ENCODE data around the gene PYY.
"Not testable (repeated sequence)": the region's sequence is repeated elsewhere in the genome, so short reads cannot be mapped to it uniquely, and the experiment has no call there.

Gene PYY

DNA sequence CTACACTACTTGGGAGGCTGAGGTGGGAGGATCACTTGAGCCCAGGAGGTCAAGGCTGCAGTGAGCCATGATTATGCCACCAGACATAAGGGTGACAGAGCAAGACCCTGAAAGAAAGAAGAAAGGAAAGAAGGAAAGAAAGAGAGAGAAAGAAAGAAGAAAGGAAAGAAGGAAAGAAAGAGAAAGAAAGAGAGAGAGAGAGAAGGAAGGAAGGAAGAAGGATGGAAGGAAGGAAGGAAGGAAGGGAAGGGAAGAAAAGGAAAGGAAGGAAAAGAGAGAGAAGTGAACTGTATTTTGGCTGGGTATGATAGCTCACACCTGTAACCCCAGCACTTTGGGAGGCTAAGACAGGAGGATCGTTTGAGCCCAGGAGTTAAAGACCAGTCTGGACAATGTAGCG is 24.3 kb upstream of the PYY start:
- DNase-seq: no peak

DNA sequence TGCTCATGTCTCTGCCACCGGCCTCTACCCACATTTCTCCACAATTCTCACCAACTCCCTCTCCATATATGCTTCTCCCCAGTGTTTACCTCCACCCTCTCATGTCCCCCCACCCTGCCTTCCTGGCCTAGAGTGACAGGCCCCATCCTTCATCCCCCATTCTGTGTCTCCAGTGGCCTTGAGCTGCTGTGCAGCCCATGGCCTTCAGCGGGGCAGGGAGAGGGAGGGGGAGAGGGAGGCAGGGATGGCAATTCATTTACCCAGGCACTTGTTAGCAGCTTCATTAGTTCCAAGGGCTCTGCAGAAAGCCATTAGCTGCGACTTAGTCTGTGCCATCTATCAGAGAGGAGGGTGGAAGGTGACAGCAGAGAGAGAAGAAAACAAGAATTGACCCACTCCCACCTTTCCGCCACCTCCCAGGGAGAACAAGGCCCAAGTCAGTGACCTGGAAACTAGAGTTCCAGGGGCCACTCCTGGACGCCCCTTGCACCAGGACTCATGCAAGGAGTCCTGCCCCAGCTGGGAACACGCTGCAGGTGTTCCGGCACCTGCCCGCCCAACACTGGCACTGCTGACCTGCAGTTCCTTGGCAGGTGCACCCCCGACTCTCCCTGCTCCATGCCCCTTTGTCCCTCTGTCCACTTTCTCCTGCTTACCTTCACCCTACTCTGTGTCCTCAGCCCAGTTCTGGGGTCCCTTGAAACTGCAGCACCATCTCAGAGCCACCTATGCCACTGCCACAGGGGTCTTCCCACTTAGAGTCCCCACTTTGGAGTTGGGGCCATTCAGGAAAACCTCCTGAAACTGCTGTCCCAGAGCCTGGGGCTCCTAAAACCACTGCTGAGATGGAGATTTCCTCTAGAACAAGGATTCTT is 23.5 kb upstream of the PYY start:
- DNase-seq: no peak

GRCh38 chr17:43975898-43976297 is 22.2 kb upstream of the PYY start:
- DNase-seq: no peak

GRCh38 chr17:43974382-43975266 is 20.9 kb upstream of the PYY start:
- DNase-seq: no peak

GRCh38 chr17:43972444-43973212 is 18.9 kb upstream of the PYY start:
- not testable (repeated sequence) for DNase-seq

- not testable (repeated sequence) for DNase-seq
These were observed 17.7 kb upstream of the PYY start for GRCh38 chr17:43971436-43971835.

GRCh38 chr17:43970366-43970765 is 16.6 kb upstream of the PYY start:
- DNase-seq: no peak

GRCh38 chr17:43967251-43967875 is 13.6 kb upstream of the PYY start:
- DNase-seq: no peak

DNA sequence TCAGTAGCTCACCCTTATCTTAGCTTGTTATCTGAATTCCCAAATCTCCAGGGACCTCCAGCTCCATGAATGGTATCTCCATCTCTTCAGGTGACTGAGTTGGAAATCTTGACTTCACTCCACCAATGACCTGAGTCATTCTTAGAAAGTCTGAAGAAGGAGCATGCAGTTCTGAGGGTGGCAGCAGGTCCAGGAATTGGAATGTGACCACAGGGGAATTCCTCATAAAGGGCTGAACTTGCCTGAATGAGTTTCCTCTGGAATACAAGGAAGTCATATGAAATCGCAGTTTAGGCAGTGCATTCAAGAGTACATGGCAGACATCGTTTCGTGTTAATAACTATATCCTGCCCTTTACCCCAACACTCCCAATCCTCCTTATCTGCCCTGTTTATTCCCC is 12.5 kb upstream of the PYY start:
- DNase-seq: no peak

GRCh38 chr17:43962479-43962878 is 8.7 kb upstream of the PYY start:
- no peak for DNase-seq

GRCh38 chr17:43961954-43962353 is 8.2 kb upstream of the PYY start:
- no peak for DNase-seq

GRCh38 chr17:43961292-43961691 is 7.6 kb upstream of the PYY start:
- not testable (repeated sequence) for DNase-seq

DNA sequence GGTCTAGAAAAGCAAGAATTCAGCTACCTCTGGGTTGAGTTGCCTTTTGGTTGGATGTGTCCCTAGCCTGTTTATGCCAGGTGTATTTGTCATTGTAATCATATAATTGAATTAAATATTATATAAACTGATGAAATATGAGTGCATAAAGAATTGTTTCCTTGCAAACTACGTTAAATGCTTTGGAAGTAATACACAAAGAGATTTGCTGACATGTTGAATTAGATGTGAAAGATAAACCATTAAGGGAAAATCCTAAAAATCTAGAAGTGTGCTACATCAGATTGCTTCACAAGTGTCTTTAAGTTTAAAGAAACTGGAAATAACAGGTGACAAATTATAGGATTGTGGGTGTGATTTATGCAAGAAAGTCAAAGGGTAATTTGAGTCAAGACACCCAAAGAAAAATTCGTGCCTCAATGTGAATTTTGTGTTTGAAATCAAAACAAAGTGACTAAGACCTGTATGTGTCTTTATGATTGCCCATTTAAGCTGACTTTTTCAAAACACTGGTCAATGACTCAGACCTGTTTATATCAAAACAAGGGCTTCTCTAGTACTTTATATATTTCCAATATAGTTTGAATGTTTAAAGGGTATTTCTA is 5.1 kb upstream of the PYY start:
- no peak for DNase-seq

DNA sequence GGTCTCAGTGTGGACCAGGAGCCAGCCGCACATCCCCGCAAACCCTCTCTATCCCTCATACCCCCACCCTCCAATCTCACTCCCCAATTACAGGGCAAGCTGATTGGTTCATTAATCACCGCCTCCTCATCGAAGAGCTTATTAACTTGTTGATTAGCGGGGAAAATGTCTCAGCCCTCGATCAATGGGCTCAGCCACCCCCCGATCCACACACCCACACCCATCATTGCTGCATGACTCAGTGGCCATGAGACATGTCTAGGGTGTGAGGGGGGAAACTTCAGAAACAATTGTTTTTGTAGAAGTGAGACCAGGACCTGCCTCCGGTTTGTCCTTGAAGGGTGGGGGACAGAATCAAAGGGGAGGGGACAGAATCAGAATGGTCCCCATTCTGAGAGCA is 2.5 kb upstream of the PYY start:
- no peak for DNase-seq

- no peak for DNase-seq
These were observed 745 bp downstream of the PYY start for GRCh38 chr17:43952724-43953666.

DNA sequence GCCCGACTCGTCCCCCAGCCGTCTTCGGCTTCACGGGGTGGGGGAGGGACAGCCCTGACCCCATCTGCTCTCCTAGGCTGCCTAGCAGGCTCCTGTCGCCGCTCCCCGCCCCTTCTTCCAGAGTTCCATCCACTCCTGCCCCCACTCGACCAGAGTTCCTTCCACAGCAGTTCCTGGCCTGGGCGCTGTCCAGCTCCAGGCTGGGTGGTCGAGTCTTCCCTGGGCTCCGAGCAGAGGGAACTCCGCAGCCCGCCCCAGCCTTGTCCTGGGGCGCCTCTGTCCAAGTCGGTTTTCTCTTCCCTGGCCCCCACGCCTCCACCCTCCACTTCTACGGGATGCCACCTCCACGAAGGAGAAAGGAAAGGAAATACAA is 1.4 kb downstream of the PYY start:
- no peak for DNase-seq

DNA sequence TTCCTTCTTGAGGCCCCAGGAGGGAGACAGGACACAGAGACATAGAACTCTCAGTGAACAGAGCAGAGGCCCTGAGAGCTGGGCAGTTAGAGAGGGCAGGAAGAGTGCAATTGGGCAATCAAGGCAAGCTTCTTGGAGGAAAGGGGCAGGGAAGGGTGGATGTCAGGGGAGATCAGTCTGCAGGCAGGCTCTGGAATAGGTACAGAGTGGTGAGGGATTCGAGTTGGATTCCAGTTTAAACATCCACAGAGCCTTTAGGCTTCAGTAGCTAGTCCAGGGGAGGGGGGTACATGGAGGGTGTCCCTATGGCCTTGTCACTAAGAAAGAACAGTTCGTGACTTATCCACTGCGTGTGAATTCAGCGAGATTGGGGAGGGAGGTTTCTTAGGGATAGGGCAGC is 2.0 kb downstream of the PYY start:
- DNase-seq: no peak

DNA sequence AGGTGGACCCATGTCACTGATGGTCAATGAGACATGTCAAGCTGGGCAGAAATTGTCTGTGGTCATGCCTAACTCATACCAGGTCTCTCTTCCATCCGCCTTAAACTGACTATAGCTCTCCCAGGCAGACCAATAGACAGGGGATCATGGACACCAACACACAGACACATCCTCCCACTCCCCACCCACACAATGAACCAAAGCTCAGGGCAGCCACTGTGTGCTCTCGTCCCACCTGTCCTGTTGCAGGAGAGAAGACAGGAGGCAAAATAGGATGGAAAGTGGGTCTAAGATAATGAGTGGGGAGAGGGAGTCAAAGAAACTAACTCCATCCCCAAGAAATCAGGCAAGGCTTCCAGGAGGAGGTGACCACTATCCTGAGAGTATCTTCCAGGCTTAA is 3.2 kb downstream of the PYY start:
- no peak for DNase-seq

GRCh38 chr17:43949781-43950180 is 4.0 kb downstream of the PYY start:
- no peak for DNase-seq

DNA sequence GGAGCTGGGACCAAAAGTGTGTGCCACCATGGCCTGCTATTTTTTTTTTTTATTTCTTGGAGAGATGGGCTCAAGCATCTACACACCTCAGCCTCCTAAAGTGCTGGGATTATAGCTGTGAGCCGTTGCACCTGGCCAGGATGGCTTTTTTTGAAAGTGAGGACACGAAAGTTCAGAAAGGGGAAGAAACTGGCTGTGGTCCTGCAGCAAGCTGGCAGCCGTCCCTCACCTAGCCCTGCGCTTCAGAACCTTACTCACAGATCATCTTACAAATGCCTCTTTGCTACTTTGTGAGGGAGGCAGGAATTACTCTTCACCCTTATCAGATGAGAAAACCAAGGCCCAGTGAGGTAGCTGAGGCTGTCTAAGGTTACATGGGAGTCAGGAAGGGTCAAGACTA is 7.0 kb downstream of the PYY start:
- no peak for DNase-seq
